Heart left ventricle (tissue), 16 donors: ENCODE data around the gene LINGO1. TPM values are rescaled to one million over a fixed set of nuclear protein-coding genes. Genes with fewer than 3 reads are reported as not detected.

Experiments used
- ATAC-seq, 4 donors: fragments of 200-7000 bp; cut with Tn5 transposase; one replicate each; pipeline ENCODE4 v1.9.1; 2020 to 2022; ENCODE audit warnings: moderate library complexity in 4 of 4, mild to moderate bottlenecking in 3 of 4, moderate number of reproducible peaks in 1 of 4
- DNase-seq, 5 donors: peaks; one replicate each; pipeline ENCODE4 v3.0.0-alpha.2; 2020
- H3K27ac ChIP-seq, 12 donors: fragments of 200-600 bp; sonication (generic) in 4 of 12; one replicate each; pipeline versions ENCODE4 v1.5.0 to v1.8.0; 2016 to 2022; ENCODE audit warnings: mild to moderate bottlenecking in 2 of 12
- H3K27me3 ChIP-seq, 9 donors: fragments of 200-600 bp; sonication (generic) in 2 of 9; one replicate each; pipeline versions ENCODE4 v1.5.1 to v1.8.0; 2016 to 2022; ENCODE audit warnings: mild to moderate bottlenecking in 3 of 9
- H3K36me3 ChIP-seq, 9 donors: fragments of 200-600 bp; sonication (generic) in 2 of 9; one replicate each; pipeline versions ENCODE4 v1.5.0 to v1.8.0; 2018 to 2022; ENCODE audit warnings: mild to moderate bottlenecking in 2 of 9
- H3K4me1 ChIP-seq, 12 donors: fragments of 200-600 bp; sonication (generic) in 4 of 12; one replicate each; pipeline versions ENCODE4 v1.5.0 to v1.8.0; 2016 to 2022; ENCODE audit warnings: mild to moderate bottlenecking in 3 of 12
- H3K4me3 ChIP-seq, 12 donors: fragments of 200-600 bp; sonication (generic) in 4 of 12; one replicate each; pipeline versions ENCODE4 v1.5.0 to v1.8.0; 2017 to 2022; ENCODE audit warnings: mild to moderate bottlenecking in 9 of 12, moderate library complexity in 4 of 12
- H3K9me3 ChIP-seq, 12 donors: fragments of 200-600 bp; sonication (generic) in 4 of 12; one replicate each; pipeline versions ENCODE4 v1.5.0 to v1.8.0; 2016 to 2022; ENCODE audit warnings: mild to moderate bottlenecking in 1 of 12
- CTCF ChIP-seq, 12 donors: fragments of 200-600 bp; sonication (generic) in 4 of 12; IDR thresholded peaks; one replicate each; pipeline versions ENCODE4 v1.5.0 to v1.8.0; 2018 to 2022; ENCODE audit warnings: antibody characterized with exemption in 12 of 12, mild to moderate bottlenecking in 5 of 12
- POLR2A ChIP-seq, 2 donors: fragments of 450-650 bp; IDR thresholded peaks; one replicate each; pipeline ENCODE4 v1.6.1; 2017; ENCODE audit warnings: antibody characterized with exemption in 2 of 2, mild to moderate bottlenecking in 2 of 2, moderate library complexity in 2 of 2
- WGBS, 4 donors: extraction: QIAGEN DNeasy Blood & Tissue Kit in 2 of 4; methylation state at CpG; one replicate each; pipeline versions ENCODE4 v1.1.5 to v1.1.7; 2013 to 2018; 5-methylcytosine and 5-hydroxymethylcytosine counted together
- intact Hi-C, 10 donors: fragments of 100-400 bp; cut with DNase I; formaldehyde crosslinking; loops; one replicate each; pipeline versions ENCODE4 v1.11.1 to v1.14.2; 2022
- polyA plus RNA-seq, 2 donors: library from polyadenylated mRNA; stranded (reverse); fragments of 200-250 nt; gene quantifications; one replicate each; pipeline ENCODE4 v1.2.3, GENCODE V29; 2013
- total RNA-seq, 9 donors: library from RNA; depleted of rRNA in 2 of 9; stranded (reverse); fragments of >200 nt in 2 of 9; fragmentation: NEBNext Ultra II Directional in 3 of 9; extraction: Animal tissue kit (Norgen Biotek cat#: 25700) in 3 of 9; gene quantifications; one replicate each; pipeline versions ENCODE4 v1.1.0 to v1.2.4, GENCODE V29; 2016 to 2023
- donor health status: ischemic (EF 13 %, LVEDD 7.1; RV severe dilation, severe dysfunction).
- donor health status: healthy with polysubstance abuse.
- donor health status: DM: no; HTN: yes; CAD: no.
- donor health status: DM: no; HTN: no; CAD: no.
- donor health status: ischemic (EF 25% LVEDD 6.9; RV normal size, moderate dysfunction).
- donor health status: ischemic (EF 25% LVEDD 5.7; RV mildly dilated, moderate dysfunction).
- donor health status: healthy.
- donor health status: DM: yes; HTN: yes; CAD: no.
- donor health status: ischemic (EF 35%, LVEDD 5.7; RV mildly dilated, moderate dysfunction).
- donor health status: nonischemic (EF 11% LVEDD 7.7; RV severe dilation, severe dysfunction).
- donor health status: DM: yes; HTN: yes; CAD: no.
- donor health status: PGD.
- donor health status: ischemic (EF 29% LVEDD 5.4; RV normal size, mild dysfunction).
- donor health status: nonischemic (EF 23%, LVEDD 6.1; RV moderate dilation, normal function).

The LINGO1 gene
- total and polyA plus RNA-seq, 11 donors, result 0.49 to 4.0 (median 1.7) TPM

- H3K36me3 ChIP-seq, result peaks cover 0 to 4% (median 0%) of the 10 kb centered on the region in 9 donors
- TF ChIP-seq POLR2A (IDR thresholded peaks at IDR 0.05), result no peak
- no peak for TF ChIP-seq CTCF (IDR thresholded peaks at IDR 0.05)
- no peak overlapping the region for H3K4me3 ChIP-seq
- H3K4me1 ChIP-seq, result no peaks in the 10 kb centered on the region
- intact Hi-C loops, result no loop called here
- WGBS, 4 donors, result 94 to 98% (median 96%) methylated on average over 23 of the region's 23 CpGs
- H3K27ac ChIP-seq, result no peak overlapping the region
- no peak for DNase-seq
- ATAC-seq, result no peak
- no peaks in the 10 kb centered on the region for H3K9me3 ChIP-seq
- no peaks in the 10 kb centered on the region for H3K27me3 ChIP-seq
These were observed 18.9 kb downstream of the LINGO1 start for GRCh38 chr15:77613814-77614213.

- intact Hi-C loops, result no loop called here
- Histone ChIP-seq H3K9me3 (no peaks in the 10 kb centered on the region), H3K4me1 (no peaks in the 10 kb centered on the region), H3K27ac (no peak overlapping the region), H3K27me3 (no peaks in the 10 kb centered on the region), H3K36me3 (peaks cover 0 to 4% (median 0%) of the 10 kb centered on the region in 9 donors), H3K4me3 (no peak overlapping the region)
- ATAC-seq (no peak), DNase-seq (no peak)
- WGBS, 4 donors, result 84 to 87% (median 85%) methylated on average over 8 of the region's 8 CpGs
- no peak for TF ChIP-seq POLR2A (IDR thresholded peaks at IDR 0.05)
- no peak for TF ChIP-seq CTCF (IDR thresholded peaks at IDR 0.05)
These were observed 19.6 kb downstream of the LINGO1 start for GRCh38 chr15:77612958-77613601.

- WGBS, 4 donors, result 65 to 97% (median 67%) methylated on average over 5 to 10 of the region's 10 CpGs
- Histone ChIP-seq H3K36me3 (peaks cover 0 to 4% (median 0%) of the 10 kb centered on the region in 9 donors), H3K27ac (no peak overlapping the region), H3K4me3 (no peak overlapping the region), H3K4me1 (peaks cover 0 to 13% (median 5%) of the 10 kb centered on the region in 12 donors), H3K9me3 (no peaks in the 10 kb centered on the region), H3K27me3 (no peaks in the 10 kb centered on the region)
- DNase-seq (no peak), ATAC-seq (no peak)
- intact Hi-C loops, result no loop called here
- TF ChIP-seq CTCF (IDR thresholded peaks at IDR 0.05) (no peak), POLR2A (IDR thresholded peaks at IDR 0.05) (no peak)
These were observed 20.9 kb downstream of the LINGO1 start for GRCh38 chr15:77611767-77612166.

GRCh38 chr15:77610731-77611130, 22.0 kb downstream of the LINGO1 start:
- H3K4me3 ChIP-seq, result no peak overlapping the region
- no peaks in the 10 kb centered on the region for H3K9me3 ChIP-seq
- WGBS, 4 donors, result 47 to 81% (median 76%) methylated on average over 4 to 9 of the region's 9 CpGs
- no peak for TF ChIP-seq CTCF (IDR thresholded peaks at IDR 0.05)
- no peak for TF ChIP-seq POLR2A (IDR thresholded peaks at IDR 0.05)
- intact Hi-C loops, result no loop called here
- H3K36me3 ChIP-seq, result peaks cover 0 to 4% (median 0%) of the 10 kb centered on the region in 9 donors
- no peaks in the 10 kb centered on the region for H3K27me3 ChIP-seq
- H3K4me1 ChIP-seq, result peaks cover 0 to 20% (median 11%) of the 10 kb centered on the region in 12 donors
- DNase-seq (no peak), ATAC-seq (no peak)
- H3K27ac ChIP-seq, result no peak overlapping the region
